ENCODE results near the gene BTBD9.

The BTBD9 gene

DNA sequence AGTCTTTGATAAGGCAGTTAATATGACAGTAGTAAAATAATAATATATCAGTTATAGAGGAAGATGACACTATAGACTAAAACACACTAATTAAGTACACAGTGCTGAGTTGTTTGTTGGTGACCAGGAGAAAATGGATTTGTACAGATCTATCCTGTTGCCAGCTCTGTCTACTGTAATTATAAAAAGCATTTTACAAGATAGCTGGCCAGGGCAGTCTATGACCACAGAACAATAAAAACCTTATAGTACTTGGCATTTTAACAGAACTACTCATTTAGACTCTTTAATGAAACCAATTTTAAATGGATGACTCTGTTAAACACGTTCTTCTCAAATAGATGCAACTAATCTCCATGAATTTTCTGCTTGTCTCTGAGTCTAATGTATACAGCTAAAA is 367.5 kb downstream of the BTBD9 start:
- DNase-seq, result no peak

DNA sequence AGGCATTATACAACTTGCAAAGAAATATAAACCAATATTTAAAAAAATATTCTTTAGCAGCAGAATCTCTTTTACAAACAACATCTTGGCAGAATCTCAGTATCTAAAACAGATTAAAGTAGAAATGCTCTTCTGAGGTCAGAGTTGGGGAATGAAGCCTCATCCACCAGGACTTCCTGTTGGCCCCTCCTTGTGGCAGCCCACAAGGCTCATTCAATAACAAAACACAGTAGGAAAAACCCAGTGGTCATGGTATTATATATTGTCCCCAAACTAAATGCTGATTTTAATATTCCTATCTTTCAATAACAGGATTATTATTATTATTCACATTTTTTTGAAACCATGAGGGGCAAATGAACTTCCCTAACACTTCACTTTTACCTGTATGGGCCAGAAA is 368.6 kb downstream of the BTBD9 start:
- peak; percentile 9 for DNase-seq

DNA sequence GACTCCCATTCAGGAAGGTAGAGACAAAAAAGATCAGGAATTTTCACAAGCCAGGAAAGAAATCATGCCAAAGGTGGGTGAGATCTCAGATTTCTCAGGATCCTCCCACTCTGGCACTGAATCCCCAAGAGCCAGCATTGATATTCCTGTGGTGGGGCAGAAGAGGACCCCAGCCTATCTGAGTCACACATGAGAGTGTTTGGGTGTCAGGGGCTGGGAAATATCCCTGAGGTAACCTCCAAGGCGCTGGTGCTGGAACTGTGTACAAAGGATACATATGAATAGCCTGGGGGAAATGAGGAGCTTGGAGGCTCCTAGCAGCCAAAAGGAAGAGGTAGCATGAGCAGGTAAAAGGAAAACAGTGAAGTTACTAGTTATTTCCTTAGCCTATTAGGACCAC is 369.4 kb downstream of the BTBD9 start:
- DNase-seq, result no peak

DNA sequence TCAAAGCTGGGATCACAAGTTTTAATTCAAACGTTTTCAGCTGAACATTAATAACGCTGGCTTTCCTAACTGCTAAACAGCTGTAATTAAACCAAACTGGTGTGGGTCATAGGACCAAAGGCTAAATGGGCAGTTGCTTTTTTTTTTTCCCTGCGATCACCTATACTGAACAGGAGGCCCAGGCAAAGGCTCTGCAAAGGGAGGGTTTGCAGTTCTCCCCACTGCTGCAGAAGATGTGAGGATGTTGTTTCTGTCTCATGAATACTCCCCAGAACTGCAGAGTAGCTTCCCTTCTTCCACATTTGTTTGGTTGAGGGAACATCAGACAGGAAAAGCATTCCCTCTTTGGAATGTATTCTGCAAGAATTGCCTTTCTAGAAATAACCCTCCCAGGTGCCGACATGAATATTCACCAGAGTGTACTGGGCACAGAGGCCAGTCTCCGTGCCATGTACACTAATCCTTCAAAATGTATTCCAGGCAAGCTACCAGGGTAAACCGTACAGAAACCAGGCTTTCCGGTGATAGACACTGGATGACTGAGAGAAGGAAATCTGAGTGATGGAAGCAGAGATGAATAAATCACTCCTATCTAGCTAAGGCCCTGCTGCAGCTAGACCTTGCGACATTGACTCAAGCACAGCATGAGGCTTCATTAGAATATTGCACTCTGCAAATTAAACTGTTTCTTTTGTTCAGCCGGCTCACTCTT is 370.1 kb downstream of the BTBD9 start:
- no peak for DNase-seq

DNA sequence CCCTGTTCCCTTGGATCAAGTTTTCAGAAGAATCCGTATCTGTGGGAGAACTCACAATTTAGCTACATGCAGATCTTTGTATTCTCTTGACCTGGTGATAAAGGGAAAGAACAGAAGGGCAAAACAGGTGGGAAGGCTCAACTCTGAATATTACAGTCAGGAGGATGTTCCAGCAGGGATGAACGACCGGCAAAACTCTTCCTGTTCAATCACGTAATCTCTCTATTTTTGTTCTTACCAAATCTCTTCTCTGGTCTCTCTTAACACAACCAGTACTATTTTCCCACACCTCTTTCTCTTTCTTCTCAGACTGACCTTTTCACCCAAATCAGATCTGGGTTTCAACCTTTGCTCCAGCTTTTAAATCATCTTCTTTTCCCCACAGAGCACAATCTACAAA is 371.4 kb downstream of the BTBD9 start:
- DNase-seq, result no peak

DNA sequence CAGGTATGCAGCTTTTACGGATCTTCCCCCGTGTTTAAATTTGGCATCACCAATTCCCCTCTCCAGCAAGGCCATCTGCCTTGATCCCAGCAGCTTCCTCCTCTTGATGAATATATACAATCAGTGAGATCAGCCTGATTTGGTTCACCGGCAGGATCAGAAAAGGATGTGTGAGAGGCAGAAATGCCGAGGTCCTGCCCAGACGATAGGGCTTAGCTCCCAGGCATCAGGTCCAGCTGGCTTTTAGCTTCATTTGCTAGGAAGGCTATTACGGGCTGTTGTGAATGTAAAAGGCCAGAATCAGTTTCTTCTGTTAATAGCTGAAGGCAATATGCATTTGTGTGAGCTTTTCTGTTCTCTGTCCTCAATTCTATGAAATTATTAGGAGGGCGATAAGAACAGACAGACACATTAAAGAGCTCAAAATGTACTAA is 372.8 kb downstream of the BTBD9 start:
- no peak for DNase-seq

DNA sequence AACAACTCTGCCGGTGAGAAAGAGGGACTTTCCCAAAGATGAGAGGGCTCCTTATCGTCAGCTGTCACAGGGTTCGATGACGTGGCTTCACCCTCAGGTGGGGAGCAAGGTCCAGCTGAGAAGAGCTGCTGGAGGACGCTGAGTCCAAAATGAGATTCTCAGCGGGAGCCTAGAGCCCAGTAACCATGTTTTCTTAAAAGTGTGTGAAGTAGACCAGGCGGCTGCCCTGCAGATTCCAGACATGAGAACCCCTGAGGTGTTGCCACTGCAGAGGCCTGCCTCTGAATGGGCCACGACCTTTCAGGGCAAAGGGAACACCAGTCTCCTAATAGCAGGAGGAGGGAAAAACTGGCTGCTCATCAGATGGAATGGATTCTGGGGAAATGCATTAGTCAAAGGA is 375.1 kb downstream of the BTBD9 start:
- no peak for DNase-seq

DNA sequence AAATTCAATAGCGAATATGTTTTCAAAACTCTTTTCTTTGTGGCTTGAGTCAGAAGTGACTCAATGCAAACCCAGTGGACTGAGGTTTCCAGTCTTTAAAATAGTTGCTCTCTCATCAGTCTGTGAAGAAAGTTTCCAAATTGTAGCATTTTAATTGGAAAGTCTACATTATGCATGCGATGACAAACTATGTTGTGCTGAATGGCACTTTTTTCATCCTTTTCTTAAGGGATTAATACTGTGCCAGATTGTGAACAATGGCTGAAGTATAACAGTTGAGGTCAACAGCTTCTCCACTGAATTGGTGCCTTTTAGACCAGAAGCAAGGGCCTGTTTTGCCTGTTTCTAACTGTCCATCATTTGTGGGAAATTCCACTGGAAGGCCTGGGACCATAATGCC is 377.1 kb downstream of the BTBD9 start:
- no peak for DNase-seq

DNA sequence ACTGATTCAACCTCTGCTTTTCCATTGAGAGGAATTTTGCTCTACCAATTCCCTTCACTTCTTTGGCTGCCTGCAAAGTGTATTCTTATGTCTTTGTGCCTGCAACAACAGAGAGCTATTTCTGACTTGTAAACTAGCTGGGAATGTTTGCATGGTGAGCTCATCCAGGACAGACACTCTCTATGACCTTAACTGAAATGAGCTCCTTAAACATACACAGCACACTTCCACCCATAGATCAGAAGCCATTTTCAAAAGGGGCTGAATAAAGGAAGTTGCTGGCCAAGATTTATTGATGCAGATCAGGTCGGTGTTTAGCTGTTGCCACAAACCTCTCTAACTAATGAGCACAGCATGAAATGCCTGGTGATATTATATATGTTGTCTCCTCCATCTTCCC is 377.7 kb downstream of the BTBD9 start:
- DNase-seq, result no peak

DNA sequence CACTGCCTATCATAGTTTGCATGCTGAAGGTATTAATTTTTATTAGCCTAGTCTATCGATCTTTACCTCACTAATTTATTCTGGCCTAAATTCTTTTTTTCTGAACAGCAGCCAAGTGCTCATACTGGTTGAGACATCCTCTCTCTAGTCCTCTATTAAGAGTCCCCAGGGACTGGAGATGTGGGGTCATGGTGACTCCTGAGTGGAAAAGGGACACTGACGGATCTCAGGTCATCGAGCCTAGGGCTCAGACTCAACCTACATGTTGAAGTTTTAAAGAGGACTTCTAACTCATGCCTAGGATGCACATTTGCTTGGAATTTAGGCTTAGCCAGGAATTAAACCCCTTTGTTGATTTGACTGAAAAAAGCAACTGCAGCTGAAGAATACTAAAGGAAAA is 378.1 kb downstream of the BTBD9 start:
- no peak for DNase-seq

DNA sequence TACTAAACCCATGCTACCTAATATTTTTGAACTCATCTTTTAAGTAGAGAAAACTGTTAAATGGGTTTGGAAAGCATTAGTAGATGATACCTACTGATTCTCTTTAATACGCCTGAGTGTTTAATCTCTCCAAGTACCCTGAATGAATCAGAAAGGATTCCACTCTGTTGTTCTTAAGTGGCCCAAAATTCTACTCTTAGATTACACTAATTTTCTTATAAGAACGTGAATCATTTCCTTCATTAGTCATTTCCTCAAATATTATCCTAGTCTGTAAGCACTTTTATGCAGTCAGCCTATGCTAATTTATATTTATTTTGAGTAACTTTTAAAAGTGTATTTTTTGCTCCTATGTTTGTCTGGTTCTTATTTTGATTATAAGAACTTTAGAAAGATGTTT is 380.0 kb downstream of the BTBD9 start:
- no peak for DNase-seq

DNA sequence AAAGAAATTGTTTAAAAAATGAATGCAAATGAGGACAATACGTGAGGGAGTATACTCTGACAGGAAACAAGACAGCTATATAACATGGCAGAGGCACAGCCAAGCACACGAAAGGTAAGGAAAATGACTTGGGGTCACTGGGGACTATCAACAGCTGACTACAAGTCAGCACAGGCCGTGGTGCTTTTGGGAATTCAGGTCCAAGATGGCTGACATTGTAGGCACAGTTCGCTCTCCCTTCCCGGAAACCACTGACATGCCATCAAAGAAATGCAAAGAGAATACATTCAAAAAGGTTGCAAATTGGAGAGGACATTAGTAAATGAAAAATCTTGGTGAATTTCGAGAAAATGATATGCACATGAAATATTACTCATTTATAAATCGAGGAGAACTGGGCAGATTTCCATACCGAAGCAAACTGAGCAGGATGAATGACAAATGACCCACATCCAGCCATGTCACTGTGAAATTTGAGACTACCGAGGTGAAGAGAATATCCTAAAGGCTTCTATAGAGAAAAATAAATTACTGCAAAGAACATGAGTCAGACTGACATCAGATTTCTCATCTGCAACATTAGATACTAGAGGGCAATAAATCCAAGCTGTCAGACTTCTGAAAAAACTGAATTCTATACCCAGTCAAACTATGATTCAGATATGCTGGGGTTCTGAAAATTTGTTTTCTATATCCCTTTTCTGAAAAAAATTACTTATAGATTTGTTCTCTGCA is 391.1 kb downstream of the BTBD9 start:
- DNase-seq, result no peak

DNA sequence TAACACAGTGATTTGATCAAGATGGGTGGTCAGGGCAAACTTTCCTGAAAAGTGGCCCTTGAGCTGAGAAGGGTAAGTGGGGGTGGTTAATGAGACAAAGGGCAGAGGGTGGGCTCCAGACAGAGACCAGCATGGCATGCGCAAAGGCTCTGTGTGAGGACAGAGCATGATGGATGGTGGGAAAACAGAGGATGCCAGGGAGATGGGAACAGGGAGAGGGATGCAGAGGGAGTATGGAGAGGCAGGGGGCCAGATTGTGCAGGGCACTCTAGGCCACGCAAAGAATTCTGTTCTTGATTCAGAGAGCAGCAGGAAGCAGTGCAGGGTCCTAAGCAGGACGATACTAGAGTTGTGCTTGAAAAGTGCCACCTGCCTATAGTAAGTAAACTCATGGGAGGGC is 394.4 kb downstream of the BTBD9 start:
- DNase-seq, result no peak

DNA sequence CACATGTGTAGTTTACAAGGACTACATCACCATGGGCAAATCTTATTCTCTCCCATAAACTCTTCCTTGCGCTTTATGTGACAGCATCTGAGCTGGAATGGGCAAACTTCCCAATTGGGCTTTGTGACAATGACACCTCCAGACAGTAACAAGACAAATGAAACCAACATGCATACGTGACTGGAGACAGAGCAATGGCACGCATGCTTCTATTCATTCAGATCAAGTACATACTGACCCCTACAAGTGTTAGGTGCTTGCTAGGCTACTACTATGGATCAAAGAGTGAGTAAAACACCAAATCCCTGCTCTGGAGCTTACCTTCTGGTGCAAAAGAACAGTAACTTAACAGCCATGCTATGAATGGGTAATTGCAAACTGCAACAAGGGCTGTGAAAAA is 394.9 kb downstream of the BTBD9 start:
- DNase-seq, result no peak

DNA sequence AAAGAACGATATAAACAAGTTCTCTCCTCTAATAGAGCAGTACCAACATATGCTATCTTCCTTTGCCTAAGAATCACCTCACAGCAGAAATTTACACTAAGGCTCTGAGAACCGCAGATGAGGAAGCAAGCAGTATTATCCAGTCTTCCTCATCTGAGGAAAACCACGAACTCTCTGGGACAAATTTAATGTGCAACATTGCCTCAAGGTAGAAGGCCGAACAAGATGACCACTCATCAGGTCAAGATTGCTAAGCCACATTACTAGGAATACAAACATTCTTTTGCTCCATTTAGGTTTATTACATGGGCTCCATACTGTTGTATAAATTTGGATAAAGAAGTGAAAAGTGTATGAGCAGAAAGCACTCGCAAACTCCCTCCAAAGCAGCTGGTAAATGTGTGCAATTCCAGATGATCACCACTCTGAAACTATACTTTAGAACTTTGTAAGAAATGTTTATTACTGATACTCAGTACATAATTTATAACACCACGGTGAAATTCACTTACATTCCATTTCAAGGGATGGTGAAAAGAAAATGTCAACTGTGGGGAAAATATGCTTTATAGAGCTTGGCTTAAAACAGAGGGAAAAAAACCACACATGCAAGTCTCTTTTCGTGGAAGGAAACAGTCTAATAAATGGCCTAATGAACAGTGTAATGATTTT is 398.4 kb downstream of the BTBD9 start:
- no peak for DNase-seq

DNA sequence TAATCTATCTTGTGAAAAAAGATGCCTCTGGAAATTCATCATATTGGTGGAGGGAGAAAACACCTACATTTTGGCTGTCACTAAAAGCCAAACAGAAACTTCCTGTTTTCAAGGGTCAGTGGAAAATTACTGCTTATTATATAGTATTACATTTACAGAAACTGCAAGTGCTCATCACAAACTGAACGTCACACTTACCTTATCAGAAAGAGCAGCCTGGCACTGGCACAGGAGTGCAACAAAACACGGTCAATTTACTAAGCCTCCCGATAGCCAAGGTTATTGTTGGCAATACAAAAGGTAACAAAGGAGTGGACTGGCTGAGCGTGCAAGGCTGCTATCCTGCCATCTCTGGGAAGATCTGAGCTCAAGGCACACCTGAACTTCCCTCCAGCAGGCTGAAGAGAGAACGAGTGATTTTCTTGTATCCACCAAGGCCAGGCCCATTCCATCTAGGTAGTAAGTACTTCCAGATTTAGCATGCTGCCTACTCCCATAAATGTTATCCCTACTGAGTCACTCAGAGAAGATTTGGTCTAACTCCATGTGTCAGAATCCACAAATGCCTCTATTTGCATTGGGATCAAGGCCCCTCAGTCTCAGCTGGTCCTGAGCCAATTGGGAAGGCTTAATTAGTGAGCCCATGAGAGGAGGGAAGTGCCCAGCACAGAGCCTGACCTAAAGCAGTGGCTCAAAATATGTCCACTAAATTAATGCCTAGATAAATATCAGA is 399.8 kb downstream of the BTBD9 start:
- peak; percentile 10 for DNase-seq

DNA sequence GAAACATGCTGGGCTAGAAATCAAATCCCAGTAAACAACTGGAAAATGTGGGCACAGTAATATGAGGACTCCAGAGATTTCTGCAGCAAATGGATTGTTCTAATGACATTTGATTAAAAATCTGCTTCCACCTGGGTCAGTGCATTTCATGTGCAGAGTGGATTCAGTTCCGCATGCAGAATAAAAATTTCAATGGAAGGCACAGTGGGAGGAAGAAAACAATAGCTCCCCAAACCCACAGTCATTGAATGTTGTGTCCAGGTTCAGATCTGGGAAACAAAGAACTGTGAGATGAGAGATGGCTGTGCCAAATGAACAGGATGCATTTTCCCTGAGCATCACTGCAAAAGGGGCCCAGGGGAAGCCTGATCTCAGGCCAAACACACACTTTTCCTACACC is 403.1 kb downstream of the BTBD9 start:
- DNase-seq, result no peak

DNA sequence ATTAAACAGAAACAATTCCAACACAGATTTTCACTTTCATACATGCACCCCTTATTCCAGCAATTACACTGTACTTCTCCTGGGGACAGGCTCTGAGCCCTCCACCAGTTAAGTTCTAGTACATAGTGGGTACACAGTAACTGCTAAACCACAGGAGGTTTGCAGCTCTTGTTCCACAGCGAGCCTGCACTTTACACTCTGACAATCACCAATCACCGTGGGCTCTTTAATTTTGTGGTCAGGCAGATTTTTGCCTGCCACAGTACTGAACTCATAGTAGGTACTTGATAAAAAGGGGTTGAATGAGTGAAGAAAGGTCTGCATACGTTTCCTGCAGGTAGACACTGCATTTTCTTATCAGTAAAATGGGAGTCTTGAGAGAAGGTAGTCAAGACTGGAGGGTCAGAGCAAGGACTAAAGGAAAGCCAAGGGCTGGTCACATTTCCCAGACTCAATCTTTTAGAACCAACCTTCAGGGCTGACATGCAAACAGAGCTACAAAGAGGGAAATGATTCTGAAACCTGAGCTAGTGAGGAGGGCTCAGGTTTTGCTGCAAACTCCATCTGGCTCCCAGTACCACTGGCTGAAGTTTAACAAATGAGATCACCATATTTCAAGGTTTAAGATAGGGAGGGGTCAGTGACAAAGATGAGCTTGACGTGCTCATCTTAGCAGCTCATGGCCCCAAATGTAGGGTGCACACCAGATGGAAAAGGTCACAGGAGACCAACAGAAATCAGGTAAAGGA is 404.6 kb downstream of the BTBD9 start:
- DNase-seq, result no peak

DNA sequence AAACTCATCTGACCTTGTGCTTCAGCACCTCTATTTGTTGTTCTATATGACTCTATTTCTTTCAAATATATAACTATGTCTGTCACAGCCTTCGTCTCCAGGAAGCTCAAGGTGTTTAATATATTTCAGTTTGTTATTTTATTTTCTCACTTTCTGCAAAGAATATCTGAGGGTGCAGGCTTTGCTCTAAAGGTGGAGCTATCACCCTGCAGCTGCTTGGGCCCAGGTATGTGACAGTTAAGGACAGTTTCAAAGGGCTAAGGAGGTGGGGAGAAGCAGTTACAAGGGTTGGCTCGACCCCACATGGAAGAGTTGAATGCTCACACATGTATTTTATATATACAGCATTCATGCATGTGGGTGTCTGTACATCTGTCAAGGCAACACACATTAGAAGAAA is 405.6 kb downstream of the BTBD9 start:
- no peak for DNase-seq

DNA sequence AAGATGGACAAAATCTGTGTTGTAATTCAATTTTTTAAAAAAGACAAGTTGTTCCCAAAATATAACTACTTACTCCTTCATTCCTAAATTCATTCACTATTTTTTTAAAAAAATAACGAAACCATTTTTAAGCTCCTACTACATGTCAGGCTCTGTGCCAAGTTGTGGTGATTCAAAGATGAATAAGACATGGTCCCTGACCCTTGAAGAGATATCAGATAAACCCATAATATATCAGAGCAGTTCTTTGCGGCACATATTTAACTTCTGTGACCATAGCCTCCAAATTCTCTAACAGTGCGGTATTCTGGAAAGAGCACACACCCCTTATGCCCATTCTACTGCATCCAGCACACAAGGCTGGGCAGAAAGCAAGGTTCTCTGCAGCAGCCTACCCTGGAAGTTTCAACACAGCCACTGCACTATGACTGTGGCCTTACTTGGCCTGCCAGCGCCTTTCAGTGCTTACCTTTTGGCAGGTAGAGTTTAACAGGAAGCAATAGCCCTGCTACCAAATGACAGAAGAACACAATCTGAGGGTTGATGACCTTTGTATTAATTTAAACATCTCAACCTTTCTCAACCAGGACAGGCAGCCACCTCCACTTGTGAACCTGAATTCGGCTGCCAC is 406.5 kb downstream of the BTBD9 start:
- DNase-seq, result no peak

DNA sequence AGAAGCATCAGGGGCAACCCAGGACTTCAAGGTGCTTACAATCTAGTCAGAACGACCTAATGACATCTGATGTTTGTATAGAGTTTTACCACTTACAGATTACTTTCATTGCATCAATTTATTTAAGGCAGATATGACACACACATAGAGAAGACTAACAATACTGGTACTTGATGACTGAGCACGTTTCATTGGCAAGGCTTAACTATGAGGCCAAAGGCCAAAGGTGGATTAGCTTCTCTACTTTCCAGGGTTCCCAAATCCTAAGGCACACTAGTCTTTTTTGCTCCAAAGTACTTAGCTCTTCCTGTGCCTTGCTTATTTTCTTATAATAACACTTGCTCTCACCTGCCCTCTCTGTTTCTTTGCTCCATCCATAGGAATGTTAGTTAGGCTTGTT is 414.0 kb downstream of the BTBD9 start:
- no peak for DNase-seq

DNA sequence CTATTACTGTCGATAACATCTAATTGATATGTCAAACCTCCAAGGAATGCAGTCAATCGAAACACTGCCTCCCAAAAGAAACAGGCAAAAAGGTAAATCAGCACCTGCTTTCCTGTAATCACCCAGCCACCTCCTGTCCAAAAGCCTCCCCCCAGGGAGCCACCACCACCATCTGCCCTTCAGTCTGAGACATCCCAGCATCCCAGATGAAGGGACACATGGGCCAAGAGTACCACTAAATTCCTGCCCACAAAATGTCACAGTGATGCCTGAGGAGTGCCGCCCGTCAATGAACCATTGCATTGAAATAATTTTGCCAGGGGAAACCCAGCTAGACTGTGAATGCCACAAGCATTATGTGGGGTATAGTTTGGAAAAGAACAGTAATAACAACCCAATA is 418.5 kb downstream of the BTBD9 start:
- no peak for DNase-seq

All from hematopoietic multipotent progenitor cell treated with erythropoietin and hydrocortisone succinate and interleukin-3 and kit ligand, for 6 days (in vitro differentiated cells).